Panc1 (cell line): ENCODE results near the gene THEMIS2. TPM values are rescaled to one million over a fixed set of nuclear protein-coding genes. Genes with fewer than 3 reads are reported as not detected.

Source experiments
- ATAC-seq: fragments of 200-7000 bp; cut with Tn5 transposase; 2 replicates; pipeline ENCODE4 v1.9.1; 2020; ENCODE audit warnings: mild to moderate bottlenecking, moderate library complexity
- BruUV-seq: library from RNA; stranded (reverse); fragments of 400-500 nt; replicated peaks from 2 replicates; lab custom pipeline; 2021; lab: Mats Ljungman, UMichigan
- CTCF ChIA-PET: fragments of 300-600 bp; sonication (Branson Sonifier 250); formaldehyde crosslinking; loops from one replicate; lab custom pipeline; 2022; ENCODE audit warnings: antibody characterized with exemption; lab: Charles Lee
- POLR2A ChIA-PET: fragments of 300-600 bp; sonication (Branson Sonifier 250); formaldehyde crosslinking; loops from one replicate; lab custom pipeline; 2022; ENCODE audit warnings: antibody characterized with exemption; lab: Charles Lee
- DNase-seq: peaks from one replicate; pipeline ENCODE4 v3.0.0-alpha.2; 2010; ENCODE audit warnings: low read depth, low spot score
- H3K27ac ChIP-seq: 2 replicates; pipeline ENCODE4 v1.5.1; 2011; ENCODE audit warnings: mild to moderate bottlenecking, low read length, inconsistent platforms
- H3K27me3 ChIP-seq: fragments of 200-500 bp; sonication (Bioruptor generic); 2 replicates; pipeline ENCODE4 v1.6.0; 2014; ENCODE audit warnings: low read length, inconsistent platforms; ENCODE audit not compliant: control insufficient read depth, insufficient read depth
- H3K36me3 ChIP-seq: fragments of 200-500 bp; sonication (Bioruptor generic); 2 replicates; pipeline ENCODE4 v1.5.1; 2014; ENCODE audit warnings: inconsistent platforms, mild to moderate bottlenecking, low read length, moderate library complexity; ENCODE audit not compliant: control insufficient read depth, insufficient read depth
- H3K4me1 ChIP-seq: 2 replicates; pipeline ENCODE4 v1.5.1; 2011; ENCODE audit warnings: inconsistent platforms, mild to moderate bottlenecking, low read length, moderate library complexity; ENCODE audit not compliant: control insufficient read depth, insufficient read depth
- H3K4me3 ChIP-seq, 2 experiments: 2 replicates each; pipeline ENCODE4 v1.5.1; 2011 to 2012; ENCODE audit warnings: low read depth in 2 of 2, low read length in 2 of 2, mild to moderate bottlenecking in 2 of 2, inconsistent platforms in 1 of 2, moderate library complexity in 1 of 2
- H3K9me3 ChIP-seq: fragments of 200-500 bp; sonication (Bioruptor generic); 2 replicates; pipeline ENCODE4 v1.5.1; 2014; ENCODE audit warnings: low read depth, mild to moderate bottlenecking, inconsistent platforms, low read length, moderate library complexity; ENCODE audit not compliant: control insufficient read depth, insufficient read depth
- CTCF ChIP-seq: fragments of 450-650 bp; IDR thresholded peaks from 2 replicates; pipeline ENCODE4 v1.5.1; 2017; ENCODE audit warnings: mild to moderate bottlenecking
- POLR2AphosphoS5 ChIP-seq: IDR thresholded peaks from 2 replicates; pipeline ENCODE4 v1.6.1; 2012; ENCODE audit warnings: mild to moderate bottlenecking, low read depth, low read length, moderate library complexity
- SIN3A ChIP-seq: IDR thresholded peaks from 2 replicates; pipeline ENCODE4 v1.6.1; 2012; ENCODE audit warnings: low read depth, mild to moderate bottlenecking, low read length, moderate library complexity, borderline replicate concordance; ENCODE audit not compliant: insufficient read depth
- TCF7L2 ChIP-seq: IDR thresholded peaks from 2 replicates; pipeline ENCODE4 v1.6.1; 2011; ENCODE audit warnings: mild to moderate bottlenecking, low read depth, low read length, inconsistent platforms
- in situ Hi-C: cut with HindIII; loops from 2 replicates; pipeline ENCODE4 v1.10.0; 2016; ENCODE audit warnings: low sequenced_read_pairs, low pct_unique_long_range_greater_than_20kb
- intact Hi-C: fragments of 100-400 bp; cut with micrococcal nuclease; formaldehyde crosslinking; loops from one replicate; pipeline ENCODE4 v1.10.0; 2022; ENCODE audit not compliant: unreplicated experiment
- total RNA-seq: library from RNA; stranded (reverse); gene quantifications from one replicate; pipeline ENCODE4 v1.2.1, GENCODE V29; 2021; ENCODE audit not compliant: unreplicated experiment
- TF ChIP-seq, protein P1 (sequence below), 2 experiments: IDR thresholded peaks; 2 replicates each; pipeline ENCODE4 v1.6.1; 2011 to 2012; ENCODE audit warnings: low read depth in 2 of 2, control low read depth in 1 of 2, low read length in 1 of 2, mild to moderate bottlenecking in 1 of 2, moderate library complexity in 1 of 2; ENCODE audit not compliant: insufficient read depth in 1 of 2

Gene THEMIS2
- total RNA-seq, 1 experiment from 2014 or later = 4.2 TPM

DNA sequence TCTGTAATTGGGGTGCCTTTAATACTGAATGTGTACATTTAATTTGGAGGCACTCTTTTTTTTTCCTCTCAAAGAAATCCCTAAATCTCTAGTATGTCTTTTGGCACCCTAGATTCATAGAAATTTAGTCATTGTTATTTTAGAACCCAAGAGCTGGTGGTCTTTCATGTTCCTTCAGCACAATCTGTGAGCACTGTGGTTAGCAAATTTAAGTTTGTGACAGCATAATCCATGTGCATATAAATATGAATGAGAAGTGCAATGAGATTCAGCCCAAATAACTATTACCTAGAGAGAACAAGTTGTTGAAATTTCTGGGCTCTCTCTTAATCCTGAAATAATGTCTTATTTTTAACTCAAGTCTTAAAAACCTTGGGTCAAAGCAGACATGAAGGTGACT lies 37.3 kb upstream of the THEMIS2 start:
- Histone ChIP-seq H3K4me1 (peaks cover 13% of the 10 kb centered on the region; the same call in 1 of the 2 replicates), H3K27ac (no peak overlapping the region), H3K4me3 (no peak overlapping the region), H3K27me3 (no peaks in the 10 kb centered on the region), H3K9me3 (no peaks in the 10 kb centered on the region), H3K36me3 (peaks cover 29% of the 10 kb centered on the region)
- no peak for DNase-seq
- no peak for TF ChIP-seq SIN3A
- no peak for TF ChIP-seq TCF7L2
- TF ChIP-seq CTCF = no peak
- TF ChIP-seq POLR2AphosphoS5 = no peak
- TF ChIP-seq, protein P1, sequence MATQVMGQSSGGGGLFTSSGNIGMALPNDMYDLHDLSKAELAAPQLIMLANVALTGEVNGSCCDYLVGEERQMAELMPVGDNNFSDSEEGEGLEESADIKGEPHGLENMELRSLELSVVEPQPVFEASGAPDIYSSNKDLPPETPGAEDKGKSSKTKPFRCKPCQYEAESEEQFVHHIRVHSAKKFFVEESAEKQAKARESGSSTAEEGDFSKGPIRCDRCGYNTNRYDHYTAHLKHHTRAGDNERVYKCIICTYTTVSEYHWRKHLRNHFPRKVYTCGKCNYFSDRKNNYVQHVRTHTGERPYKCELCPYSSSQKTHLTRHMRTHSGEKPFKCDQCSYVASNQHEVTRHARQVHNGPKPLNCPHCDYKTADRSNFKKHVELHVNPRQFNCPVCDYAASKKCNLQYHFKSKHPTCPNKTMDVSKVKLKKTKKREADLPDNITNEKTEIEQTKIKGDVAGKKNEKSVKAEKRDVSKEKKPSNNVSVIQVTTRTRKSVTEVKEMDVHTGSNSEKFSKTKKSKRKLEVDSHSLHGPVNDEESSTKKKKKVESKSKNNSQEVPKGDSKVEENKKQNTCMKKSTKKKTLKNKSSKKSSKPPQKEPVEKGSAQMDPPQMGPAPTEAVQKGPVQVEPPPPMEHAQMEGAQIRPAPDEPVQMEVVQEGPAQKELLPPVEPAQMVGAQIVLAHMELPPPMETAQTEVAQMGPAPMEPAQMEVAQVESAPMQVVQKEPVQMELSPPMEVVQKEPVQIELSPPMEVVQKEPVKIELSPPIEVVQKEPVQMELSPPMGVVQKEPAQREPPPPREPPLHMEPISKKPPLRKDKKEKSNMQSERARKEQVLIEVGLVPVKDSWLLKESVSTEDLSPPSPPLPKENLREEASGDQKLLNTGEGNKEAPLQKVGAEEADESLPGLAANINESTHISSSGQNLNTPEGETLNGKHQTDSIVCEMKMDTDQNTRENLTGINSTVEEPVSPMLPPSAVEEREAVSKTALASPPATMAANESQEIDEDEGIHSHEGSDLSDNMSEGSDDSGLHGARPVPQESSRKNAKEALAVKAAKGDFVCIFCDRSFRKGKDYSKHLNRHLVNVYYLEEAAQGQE (IDR thresholded peaks at IDR 0.05; ENCODE audit: insufficient read depth in 1 of 2, low read depth in 2 of 2, low read length in 1 of 2) = no peak
- intact Hi-C loops = no loop called here
- ChIA-PET CTCF (interaction anchor here (0.5 kb wide), 1 partner anchor 125 kb away, joined by 4 read pairs; no protein-coding TSS in a partner anchor), POLR2A (no interaction called here)
- in situ Hi-C loops = no loop called here
- no TSS peak for BruUV-seq
- ATAC-seq = no peak

- ChIA-PET POLR2A (interaction anchor here (0.7 to 1.2 kb wide), 2 partner anchors 13 to 278 kb away, joined by 3 to 4 read pairs; no protein-coding TSS in a partner anchor), CTCF (interaction anchor here (0.5 kb wide), 1 partner anchor 126 kb away, joined by 4 read pairs; no protein-coding TSS in a partner anchor)
- H3K36me3 ChIP-seq = peaks cover 34% of the 10 kb centered on the region
Measured at GRCh38 chr1:27835501-27835900, 36.8 kb upstream of the THEMIS2 start.

More at GRCh38 chr1:27835501-27835900, 36.8 kb upstream of the THEMIS2 start:
- BruUV-seq = no TSS peak
- Histone ChIP-seq H3K27ac (no peak overlapping the region), H3K4me1 (peaks cover 13% of the 10 kb centered on the region; the same call in 1 of the 2 replicates), H3K4me3 (no peak overlapping the region), H3K9me3 (no peaks in the 10 kb centered on the region), H3K27me3 (no peaks in the 10 kb centered on the region)
- DNase-seq (no peak), ATAC-seq (no peak)
- in situ Hi-C loops (no loop called here), intact Hi-C loops (no loop called here)
- TF ChIP-seq TCF7L2 (no peak), SIN3A (no peak), CTCF (no peak), POLR2AphosphoS5 (no peak)
- TF ChIP-seq, protein P1 (IDR thresholded peaks at IDR 0.05; ENCODE audit: insufficient read depth in 1 of 2, low read depth in 2 of 2, low read length in 1 of 2) = no peak
